ENCODE data around the gene AGAP1. TPM values are rescaled to one million over a fixed set of nuclear protein-coding genes. Genes with fewer than 3 reads are reported as not detected.

Gene AGAP1
- total RNA-seq, 4 donors from 2014 or later = 23.4 to 46.5 (median 29.3) TPM

- Histone ChIP-seq H3K27me3 (no peaks in the 10 kb centered on the region), H3K4me3 (replicated peaks in 1 of 3) (no peak overlapping the region), H3K27ac (peak overlapping the region in 1 of 3 donors; percentile 52), H3K9me3 (no peaks in the 10 kb centered on the region), H3K4me1 (peaks cover 0 to 2% of the 10 kb centered on the region in 2 donors), H3K36me3 (no peaks in the 10 kb centered on the region)
- intact Hi-C loops (cut with DNase I) = no loop called here
- peak; percentile 16 to 23 for DNase-seq
- 75 to 76% methylated on average over 11 of the region's 11 CpGs for WGBS, 2 donors
- no peak for TF ChIP-seq POLR2A (IDR thresholded peaks at IDR 0.05)
- TF ChIP-seq CTCF (IDR thresholded peaks at IDR 0.05) = no peak
Observed at GRCh38 chr2:235614900-235615712, 121.3 kb downstream of the AGAP1 start.

- Histone ChIP-seq H3K4me3 (replicated peaks in 1 of 3) (no peak overlapping the region), H3K36me3 (no peaks in the 10 kb centered on the region), H3K9me3 (no peaks in the 10 kb centered on the region), H3K4me1 (peaks cover 0 to 2% of the 10 kb centered on the region in 2 donors), H3K27me3 (no peaks in the 10 kb centered on the region), H3K27ac (peak overlapping the region in 2 of 3 donors; percentile 42 to 45)
- DNase-seq = no peak
- intact Hi-C loops (cut with DNase I) = no loop called here
- TF ChIP-seq CTCF (IDR thresholded peaks at IDR 0.05) (no peak), POLR2A (IDR thresholded peaks at IDR 0.05) (no peak)
- 54 to 67% methylated on average over 2 of the region's 2 CpGs for whole genome bisulfite sequencing, 2 donors
Observed at GRCh38 chr2:235616885-235617284, 123.0 kb downstream of the AGAP1 start.

GRCh38 chr2:235618039-235618438, 124.2 kb downstream of the AGAP1 start:
- Histone ChIP-seq H3K9me3 (no peaks in the 10 kb centered on the region), H3K4me1 (peaks cover 0 to 2% of the 10 kb centered on the region in 2 donors), H3K27ac (no peak overlapping the region), H3K4me3 (replicated peaks in 1 of 3) (no peak overlapping the region), H3K36me3 (no peaks in the 10 kb centered on the region), H3K27me3 (no peaks in the 10 kb centered on the region)
- whole genome bisulfite sequencing, 2 donors = 92 to 94% methylated on average over 7 of the region's 7 CpGs
- intact Hi-C loops (cut with DNase I) = no loop called here
- no peak for TF ChIP-seq POLR2A (IDR thresholded peaks at IDR 0.05)
- TF ChIP-seq CTCF (IDR thresholded peaks at IDR 0.05) = no peak
- no peak for DNase-seq

GRCh38 chr2:235619544-235619943, 125.7 kb downstream of the AGAP1 start:
- H3K4me3 ChIP-seq (replicated peaks in 1 of 3) = no peak overlapping the region
- WGBS, 2 donors = 98% methylated on average over 6 of the region's 6 CpGs
- no peaks in the 10 kb centered on the region for H3K36me3 ChIP-seq
- H3K27me3 ChIP-seq = no peaks in the 10 kb centered on the region
- intact Hi-C loops (cut with DNase I) = no loop called here
- no peak for TF ChIP-seq POLR2A (IDR thresholded peaks at IDR 0.05)
- H3K4me1 ChIP-seq = peaks cover 0 to 2% of the 10 kb centered on the region in 2 donors
- H3K27ac ChIP-seq = no peak overlapping the region
- H3K9me3 ChIP-seq = no peaks in the 10 kb centered on the region
- no peak for DNase-seq

- no peak overlapping the region for H3K4me3 ChIP-seq (replicated peaks in 1 of 3)
- TF ChIP-seq CTCF (IDR thresholded peaks at IDR 0.05) (no peak), POLR2A (IDR thresholded peaks at IDR 0.05) (no peak)
- H3K4me1 ChIP-seq = no peaks in the 10 kb centered on the region
- H3K36me3 ChIP-seq = no peaks in the 10 kb centered on the region
- no peaks in the 10 kb centered on the region for H3K9me3 ChIP-seq
- no peaks in the 10 kb centered on the region for H3K27me3 ChIP-seq
- DNase-seq = no peak
- WGBS, 2 donors = 75 to 90% methylated on average over 7 of the region's 7 CpGs
- intact Hi-C loops (cut with DNase I) = no loop called here
- no peak overlapping the region for H3K27ac ChIP-seq
Observed at GRCh38 chr2:235621736-235622135, 127.9 kb downstream of the AGAP1 start.

All from thyroid gland (tissue), 4 donors.